Ureter (tissue), 1 donor: Measurements from ENCODE around the gene PRXL2B. TPM values are rescaled to one million over a fixed set of nuclear protein-coding genes. Genes with fewer than 3 reads are reported as not detected.
"Not testable (repeated sequence)": the region's sequence is repeated elsewhere in the genome, so short reads cannot be mapped to it uniquely, and the experiment has no call there.

Source experiments
- DNase-seq: peaks from one replicate; pipeline ENCODE4 v3.0.0-alpha.2; 2020; ENCODE audit warnings: low spot score
- total RNA-seq: library from RNA; stranded (reverse); gene quantifications from one replicate; pipeline ENCODE4 v1.2.4, GENCODE V29; 2023
- donor health status: DM: yes; HTN: yes; CAD: no.

The PRXL2B gene
- total RNA-seq, 1 donor from 2014 or later, result 37.1 TPM

DNA sequence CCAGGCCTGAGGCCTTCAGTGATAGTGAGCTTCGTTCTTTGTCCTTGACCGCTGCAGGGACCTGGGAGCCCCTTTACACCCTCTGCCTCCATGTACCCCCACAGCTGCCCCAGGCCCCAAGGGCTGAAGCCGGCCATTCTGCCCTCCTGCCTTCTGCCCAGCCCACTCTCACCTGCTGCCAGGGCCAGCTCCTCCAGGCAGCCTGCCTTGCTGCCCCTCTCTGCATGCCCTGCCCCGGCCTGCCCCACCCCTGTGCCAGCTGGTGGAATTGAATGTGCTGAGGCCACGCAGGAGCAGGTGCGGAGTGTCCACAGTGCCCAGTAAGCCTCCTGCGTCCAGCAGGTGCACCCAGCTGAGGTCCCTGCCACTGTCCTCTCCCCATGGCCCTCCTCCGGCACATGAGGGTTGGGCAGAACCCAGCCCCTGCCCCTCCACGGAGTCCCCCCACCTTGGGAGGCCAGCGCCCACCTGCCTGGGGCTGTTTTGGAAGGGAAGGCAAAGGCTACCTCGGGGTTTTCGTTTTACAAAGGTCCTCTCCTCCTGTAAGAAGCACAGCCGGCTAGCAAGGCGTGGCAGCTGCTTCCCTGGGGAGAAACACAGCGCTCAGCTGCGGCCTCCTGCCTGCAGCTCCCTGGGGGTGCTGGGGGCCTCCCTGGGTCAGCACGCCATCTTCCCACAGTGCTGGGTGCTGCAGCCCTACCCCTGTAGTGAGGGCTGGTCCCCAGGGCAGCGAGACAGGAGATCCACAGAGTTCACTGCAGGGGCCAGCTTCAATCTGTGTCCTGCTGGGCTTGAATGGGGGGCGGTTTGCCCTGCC lies 25.3 kb downstream of the PRXL2B start:
- DNase-seq, result no peak

DNA sequence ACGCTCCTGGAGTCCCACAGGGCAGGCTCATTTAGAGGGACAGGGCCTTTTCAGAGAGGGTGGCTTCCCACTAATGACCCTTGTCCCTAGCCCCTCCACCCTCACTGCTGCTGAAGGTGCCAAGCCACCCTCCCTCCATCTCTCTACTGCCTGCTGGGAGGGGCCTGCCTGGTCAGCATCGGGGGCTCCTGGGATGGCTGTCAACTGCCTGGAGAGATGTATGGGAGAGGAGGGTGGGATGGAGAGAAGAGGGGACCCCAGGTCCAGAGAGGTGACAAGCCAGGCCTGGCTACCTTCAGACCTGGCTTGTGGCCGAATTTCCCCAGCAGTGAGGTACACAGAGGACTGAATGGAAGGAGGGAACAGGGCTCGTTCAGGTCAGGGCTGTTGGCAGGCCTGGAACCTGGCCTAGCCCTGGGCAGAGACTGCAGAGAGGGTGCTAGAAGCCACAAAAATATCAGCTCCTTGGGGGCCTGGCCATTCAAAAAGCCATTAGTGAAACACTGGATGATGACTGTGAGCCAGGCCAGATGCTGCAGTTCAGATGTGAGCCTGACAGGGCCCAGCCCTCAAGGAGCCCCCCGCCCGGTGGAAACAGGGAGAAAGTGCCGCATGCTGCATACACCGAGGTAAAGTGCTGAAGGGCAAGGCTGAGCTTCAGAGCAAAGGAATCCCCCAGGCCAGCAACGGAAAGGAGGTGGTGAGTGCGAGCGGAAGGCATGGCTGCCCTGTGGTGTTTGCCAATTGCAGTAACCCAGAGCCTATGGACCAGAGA lies 26.2 kb downstream of the PRXL2B start:
- DNase-seq, result no peak

DNA sequence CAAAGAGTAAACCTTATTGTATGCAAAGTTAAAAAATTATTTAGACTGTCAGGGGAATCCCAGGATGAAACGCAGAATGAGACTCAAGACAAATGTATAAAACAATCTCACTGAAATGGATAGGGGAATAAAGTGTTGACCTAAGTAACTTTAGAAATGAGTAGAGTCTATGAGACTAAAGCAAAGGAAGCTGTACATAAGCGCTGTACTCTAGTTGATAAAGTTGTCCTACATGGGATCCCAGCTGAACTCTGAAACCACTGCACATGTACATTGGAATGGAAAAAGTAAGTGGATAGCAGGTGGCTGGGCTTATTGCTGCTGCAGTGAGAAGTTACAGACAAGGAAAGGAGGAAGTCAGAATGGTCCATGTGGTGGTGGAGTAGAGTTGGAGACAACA lies 27.6 kb downstream of the PRXL2B start:
- DNase-seq, result no peak

DNA sequence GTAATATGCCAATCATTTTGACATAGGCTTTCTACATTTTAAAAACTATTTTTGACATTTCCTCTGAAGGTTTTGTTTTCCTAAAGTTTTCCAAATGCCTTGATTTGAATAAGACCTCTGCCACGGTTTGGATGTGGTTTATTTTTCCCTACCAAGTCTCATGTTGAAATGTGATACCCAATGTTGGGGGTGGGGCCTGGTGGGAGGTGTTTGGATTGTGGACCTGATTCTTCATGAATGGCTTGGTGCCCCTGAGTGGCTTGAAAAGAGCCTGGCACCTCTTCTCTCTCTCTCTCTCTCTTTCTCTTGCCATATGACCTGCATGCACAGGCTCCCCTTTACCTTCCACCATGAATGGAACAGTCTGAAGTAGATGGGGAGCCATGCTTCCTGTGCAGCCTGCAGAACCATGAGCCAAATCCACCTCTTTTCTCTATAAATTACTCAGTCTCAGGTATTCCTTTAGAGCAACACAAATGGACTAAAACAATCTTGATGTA lies 31.4 kb downstream of the PRXL2B start:
- DNase-seq, result no peak

DNA sequence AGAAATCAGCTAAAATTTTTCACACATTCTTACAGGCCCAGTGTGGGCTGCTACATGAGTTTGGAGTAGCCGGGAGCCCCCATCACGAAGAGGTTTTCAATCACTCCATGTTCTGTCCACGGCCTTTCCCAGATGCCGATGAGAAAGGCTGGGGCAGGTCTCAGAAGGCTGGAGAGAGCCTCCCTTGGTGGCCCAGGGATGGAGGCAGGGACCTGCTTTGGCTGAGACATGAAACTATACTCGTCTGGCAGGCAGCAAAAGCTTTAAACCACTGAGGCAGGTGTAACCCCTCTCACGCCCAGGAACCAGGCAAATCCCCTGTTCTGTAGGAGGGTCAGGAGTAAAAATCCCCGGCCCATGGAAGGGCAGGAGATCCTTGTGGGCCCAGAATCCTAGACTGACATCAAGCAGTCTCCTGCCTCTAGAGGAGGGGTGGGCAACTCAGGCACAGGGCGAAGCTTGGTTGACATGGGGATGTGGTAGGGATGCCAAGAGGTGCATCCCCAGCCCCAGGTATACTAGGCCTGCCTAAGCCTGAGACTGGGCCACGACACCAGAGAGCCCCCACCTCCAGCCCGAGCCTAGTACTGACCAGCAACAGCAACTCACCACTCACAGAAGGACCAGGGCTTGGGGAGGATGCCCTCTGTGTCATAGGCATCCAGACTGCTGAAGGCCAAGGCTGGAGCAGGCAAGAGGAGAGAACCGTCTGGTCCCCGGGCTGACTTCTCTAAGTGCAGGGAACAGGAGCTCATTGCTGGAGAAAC lies 37.2 kb downstream of the PRXL2B start:
- no peak for DNase-seq

DNA sequence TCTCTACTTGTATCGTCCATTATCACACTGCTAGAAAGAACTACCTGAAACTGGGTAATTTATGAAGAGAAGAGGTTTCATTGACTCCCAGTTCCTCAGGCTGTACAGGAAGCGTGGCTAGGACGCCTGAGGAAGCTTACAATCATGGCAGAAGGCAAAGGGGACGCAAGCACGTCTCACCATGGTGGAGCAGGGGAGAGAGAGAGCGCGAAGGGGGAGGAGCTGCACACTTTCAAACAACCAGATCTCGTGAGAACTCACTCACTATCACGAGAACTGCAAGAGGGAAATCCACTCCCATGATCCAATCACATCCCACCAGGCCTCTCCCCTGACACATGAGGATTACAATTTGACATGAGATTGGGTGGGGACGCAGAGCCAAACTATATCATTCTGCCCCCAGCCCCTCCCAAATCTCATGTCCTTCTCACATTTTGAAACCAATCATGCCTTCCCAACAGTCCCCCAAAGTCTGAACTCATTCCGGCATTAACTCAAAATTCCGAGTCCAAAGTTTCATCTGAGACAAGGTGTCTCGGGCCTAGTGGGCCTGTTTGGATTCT lies 38.2 kb downstream of the PRXL2B start:
- DNase-seq, result no peak

DNA sequence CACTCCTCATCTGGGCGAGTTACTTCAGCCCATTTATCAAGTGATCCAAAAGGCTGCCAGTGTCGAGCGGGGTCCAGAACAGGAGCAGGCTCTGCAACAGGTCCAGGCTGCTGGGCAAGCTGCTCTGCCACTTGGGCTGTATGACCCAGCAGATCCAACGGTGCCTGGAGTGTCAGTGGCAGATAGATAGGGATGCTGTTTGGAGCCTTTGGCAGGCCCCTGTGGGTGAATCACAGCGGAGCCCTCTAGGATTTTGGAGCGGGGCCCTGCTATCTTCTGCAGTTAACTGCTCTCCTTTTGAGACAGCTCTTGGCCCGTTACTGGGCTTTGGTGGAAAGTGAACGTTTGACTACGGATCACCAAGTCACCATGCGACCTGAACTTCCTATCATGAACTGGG lies 38.7 kb downstream of the PRXL2B start:
- no peak for DNase-seq

- DNase-seq, result not testable (repeated sequence)
These were observed 39.2 kb downstream of the PRXL2B start for GRCh38 chr1:2625748-2626147.

- no peak for DNase-seq
These were observed 41.2 kb downstream of the PRXL2B start for GRCh38 chr1:2627746-2628145.

- no peak for DNase-seq
These were observed 41.8 kb downstream of the PRXL2B start for GRCh38 chr1:2628191-2628932.

- no peak for DNase-seq
These were observed 42.5 kb downstream of the PRXL2B start for GRCh38 chr1:2628933-2629626.

- DNase-seq, result no peak
These were observed 43.3 kb downstream of the PRXL2B start for GRCh38 chr1:2629627-2630497.

DNA sequence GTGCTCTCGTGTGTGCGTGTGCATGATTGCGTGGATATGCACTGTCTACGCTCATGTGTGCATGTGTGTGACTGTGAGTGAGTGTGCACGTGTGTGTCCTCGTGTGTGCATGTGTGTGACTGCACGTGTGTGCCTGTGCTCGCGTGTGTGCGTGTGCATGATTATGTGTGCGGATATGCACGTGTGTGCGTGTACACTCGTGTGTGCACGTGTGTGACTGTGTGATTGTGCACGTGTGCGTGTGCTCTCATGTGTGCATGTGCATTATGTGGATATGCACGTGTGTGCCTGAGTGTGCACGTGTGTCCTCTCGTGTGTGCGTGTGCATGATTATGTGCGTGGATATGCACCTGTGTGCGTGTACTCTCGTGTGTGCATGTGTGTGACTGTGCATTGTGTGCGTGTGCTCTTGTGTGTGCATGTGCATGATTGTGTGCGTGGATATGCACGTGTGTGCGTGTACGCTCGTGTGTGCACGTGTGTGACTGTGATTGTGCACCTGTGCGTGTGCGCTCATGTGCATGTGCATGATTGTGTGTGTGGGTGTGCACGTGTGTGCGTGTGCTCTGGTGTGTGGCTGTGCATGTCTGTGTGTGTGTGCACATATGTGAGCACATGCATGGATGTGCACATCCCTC lies 44.0 kb downstream of the PRXL2B start:
- DNase-seq, result no peak

DNA sequence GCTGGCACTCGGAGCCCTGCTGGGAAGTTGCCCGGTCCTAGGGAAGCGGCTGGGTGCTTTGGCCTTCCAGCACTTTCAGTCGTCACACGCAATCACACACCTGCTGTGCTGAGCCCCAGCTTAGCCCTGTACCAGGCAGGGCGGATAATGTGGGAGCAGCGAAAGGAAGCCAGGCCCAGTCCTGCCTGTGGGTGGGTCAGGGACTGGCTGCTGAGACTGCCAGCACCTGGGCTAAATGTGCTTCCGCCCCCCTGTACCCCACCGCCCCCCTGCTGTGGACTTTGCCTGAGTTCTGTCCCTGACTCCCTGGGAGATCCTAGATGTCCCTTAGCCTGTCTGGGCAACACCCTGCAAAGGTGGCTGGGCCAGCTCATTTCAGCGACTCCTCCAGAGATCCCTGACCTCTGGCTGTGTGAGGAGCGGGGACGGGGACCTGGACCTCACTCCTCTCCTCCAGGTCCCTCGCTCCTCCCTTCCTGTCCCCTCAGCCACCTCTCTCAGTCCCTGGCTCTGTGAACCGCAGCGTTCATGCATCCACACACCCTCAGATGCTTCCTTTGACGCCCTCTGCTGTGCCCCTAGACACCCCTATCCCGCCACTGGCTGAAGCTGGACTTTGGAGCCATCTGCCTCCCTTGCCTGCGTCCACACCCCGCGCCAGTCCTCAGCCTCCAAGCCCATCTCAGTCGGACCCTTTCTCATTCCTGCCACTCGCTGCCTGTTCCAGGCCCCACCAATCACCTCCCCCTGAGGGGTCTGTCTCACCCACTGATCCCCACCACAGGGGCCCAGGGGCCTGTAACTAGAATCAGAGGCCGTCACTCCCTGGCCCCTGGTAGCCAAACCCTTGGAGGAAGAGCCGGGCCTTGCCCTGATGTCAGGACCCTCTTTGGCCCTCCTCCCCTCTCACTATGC lies 44.8 kb downstream of the PRXL2B start:
- DNase-seq, result no peak

- DNase-seq, result no peak
These were observed 45.5 kb downstream of the PRXL2B start for GRCh38 chr1:2632051-2632430.

DNA sequence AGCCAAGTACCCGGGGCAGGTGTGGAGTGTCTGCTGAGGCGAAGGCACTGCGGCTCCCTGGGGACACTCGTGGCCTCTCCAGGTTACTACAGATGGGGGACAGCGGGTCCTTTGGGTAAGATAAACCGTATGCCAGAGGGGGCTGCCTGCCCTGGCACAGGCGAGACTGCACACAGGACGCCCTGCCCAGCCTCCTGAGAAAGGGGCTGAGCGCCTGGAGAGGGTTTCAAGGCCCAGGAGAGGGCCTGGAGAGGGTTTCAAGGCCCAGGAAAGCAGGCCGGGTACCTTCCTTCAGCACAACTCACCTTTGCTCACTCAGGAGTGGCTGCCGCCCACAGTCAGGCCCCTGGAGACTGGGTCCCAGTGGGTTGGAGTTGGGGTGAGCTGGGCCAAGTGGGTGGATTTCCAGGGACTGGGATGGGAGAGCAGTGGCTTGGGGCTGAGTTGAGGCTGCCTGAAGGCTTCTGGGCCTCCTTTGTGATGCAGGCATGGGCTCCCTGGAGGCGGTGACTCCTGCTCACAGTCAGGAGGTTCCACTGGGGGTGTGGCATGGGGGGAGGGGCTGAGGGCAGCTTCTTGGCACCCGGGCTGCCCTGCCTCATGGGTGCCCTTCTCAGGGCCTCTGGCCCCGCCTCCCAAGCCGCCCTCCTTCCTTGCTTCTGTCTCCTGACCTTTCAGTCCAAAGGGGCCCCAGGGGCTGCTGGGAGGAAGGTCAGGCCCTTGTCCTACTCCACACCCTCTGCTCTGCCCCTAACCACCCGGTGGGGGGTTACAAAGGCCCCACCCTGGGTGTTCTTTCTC lies 46.2 kb downstream of the PRXL2B start, which contains the start of gene MMEL1:
Gene MMEL1 (minus strand): TSS at position 456 of the 801 bp plus-strand sequence. CDS start 3,532 bp downstream, outside the sequence.
- DNase-seq, result no peak

DNA sequence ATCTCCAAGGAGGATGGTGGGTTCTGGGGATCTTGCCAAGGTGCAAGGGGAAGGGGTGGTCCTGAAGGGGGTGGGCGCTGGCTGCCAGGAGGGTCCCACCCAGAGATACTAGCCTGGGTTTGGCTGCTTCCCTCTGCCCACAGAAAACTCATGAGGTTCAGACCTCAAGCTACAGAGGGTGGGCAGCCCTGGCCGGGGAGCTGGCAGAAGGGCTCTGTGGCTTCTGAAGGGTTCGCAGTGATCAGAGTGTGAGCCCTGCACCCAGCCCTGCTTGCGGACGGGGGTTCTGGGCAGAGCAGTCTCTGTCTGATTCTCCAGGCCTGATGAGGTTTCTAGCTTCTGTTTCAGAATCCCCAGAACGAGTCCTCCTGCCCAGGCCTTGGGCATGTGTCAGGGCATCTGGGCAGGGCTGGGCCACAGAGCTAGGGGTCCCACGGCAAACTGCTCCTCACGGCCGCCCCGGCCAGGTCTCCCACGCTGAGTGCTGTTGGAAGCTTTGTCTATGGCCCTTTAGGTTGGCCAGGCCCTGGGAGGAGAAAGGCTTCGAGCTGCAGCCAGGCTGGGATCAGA lies 46.9 kb downstream of the PRXL2B start:
- DNase-seq, result no peak
